Heart left ventricle (tissue), 13 donors: Measurements from ENCODE around the gene PTCSC3.

Source experiments
- CTCF ChIP-seq, 12 donors: fragments of 200-600 bp; sonication (generic) in 4 of 12; IDR thresholded peaks; one replicate each; pipeline versions ENCODE4 v1.5.0 to v1.8.0; 2018 to 2022; ENCODE audit warnings: antibody characterized with exemption in 12 of 12, mild to moderate bottlenecking in 5 of 12
- POLR2A ChIP-seq, 2 donors: fragments of 450-650 bp; IDR thresholded peaks; one replicate each; pipeline ENCODE4 v1.6.1; 2017; ENCODE audit warnings: antibody characterized with exemption in 2 of 2, mild to moderate bottlenecking in 2 of 2, moderate library complexity in 2 of 2
- donor health status: ischemic (EF 13 %, LVEDD 7.1; RV severe dilation, severe dysfunction).
- donor health status: DM: no; HTN: yes; CAD: no.
- donor health status: DM: no; HTN: no; CAD: no.
- donor health status: ischemic (EF 25% LVEDD 6.9; RV normal size, moderate dysfunction).
- donor health status: ischemic (EF 25% LVEDD 5.7; RV mildly dilated, moderate dysfunction).
- donor health status: ischemic (EF 35%, LVEDD 5.7; RV mildly dilated, moderate dysfunction).
- donor health status: nonischemic (EF 11% LVEDD 7.7; RV severe dilation, severe dysfunction).
- donor health status: DM: yes; HTN: yes; CAD: no.
- donor health status: PGD.
- donor health status: ischemic (EF 29% LVEDD 5.4; RV normal size, mild dysfunction).
- donor health status: nonischemic (EF 23%, LVEDD 6.1; RV moderate dilation, normal function).

GRCh38 chr14:36215217-36215598 lies 38.7 kb upstream of the PTCSC3 start:
- TF ChIP-seq POLR2A (IDR thresholded peaks at IDR 0.05) (no peak), CTCF (IDR thresholded peaks at IDR 0.05) (no peak)
